CD4-positive, alpha-beta memory T cell (primary cell): Measurements from ENCODE around the gene GJD3. TPM values are rescaled to one million over a fixed set of nuclear protein-coding genes. Genes with fewer than 3 reads are reported as not detected.

Source experiments
- CTCF ChIA-PET: fragments of 350-600 bp; sonication (Branson Sonifier 250); formaldehyde crosslinking; loops from one replicate; lab custom pipeline; 2021; ENCODE audit warnings: inconsistent platforms; ENCODE audit not compliant: partially characterized antibody; lab: Charles Lee
- POLR2A ChIA-PET: fragments of 350-600 bp; sonication (Branson Sonifier 250); formaldehyde crosslinking; loops from one replicate; lab custom pipeline; 2021; ENCODE audit not compliant: partially characterized antibody; lab: Charles Lee
- DNase-seq, 5 donors: peaks; one replicate each; pipeline versions ENCODE4 v3.0.0 to v3.0.0-alpha.2; 2020 to 2022; ENCODE audit warnings: mixed read lengths in 1 of 5
- H3K27ac ChIP-seq: one replicate; pipeline ENCODE4 v1.7.0; 2013; ENCODE audit warnings: low read depth, low read length
- H3K27me3 ChIP-seq: 2 replicates; pipeline ENCODE4 v1.7.0; 2013; ENCODE audit warnings: mild to moderate bottlenecking, low read length, moderate library complexity; ENCODE audit not compliant: insufficient read depth
- H3K36me3 ChIP-seq: 2 replicates; pipeline ENCODE4 v1.7.0; 2013; ENCODE audit warnings: mild to moderate bottlenecking, low read length, moderate library complexity; ENCODE audit not compliant: insufficient read depth
- H3K4me1 ChIP-seq: 2 replicates; pipeline ENCODE4 v1.7.0; 2013; ENCODE audit warnings: mild to moderate bottlenecking, low read length, moderate library complexity; ENCODE audit not compliant: insufficient read depth
- H3K4me3 ChIP-seq, 2 donors: one replicate each; pipeline ENCODE4 v1.7.0; 2013; ENCODE audit warnings: low read length in 2 of 2, mild to moderate bottlenecking in 1 of 2
- H3K9me3 ChIP-seq, 2 donors: one replicate each; pipeline ENCODE4 v1.7.0; 2013; ENCODE audit warnings: low read length in 2 of 2, control low read depth in 1 of 2; ENCODE audit not compliant: control insufficient read depth in 1 of 2
- H3K27ac Mint-ChIP-seq, 7 donors: one replicate each; pipeline ENCODE4 v1.8.0; 2020 to 2021; ENCODE audit warnings: mixed read lengths in 7 of 7, mild to moderate bottlenecking in 6 of 7, inconsistent platforms in 3 of 7, moderate library complexity in 3 of 7
- H3K27me3 Mint-ChIP-seq, 2 donors: one replicate each; pipeline ENCODE4 v1.8.0; 2020 to 2021; ENCODE audit warnings: mixed read lengths in 2 of 2
- H3K36me3 Mint-ChIP-seq, 2 donors: one replicate each; pipeline ENCODE4 v1.8.0; 2020 to 2021; ENCODE audit warnings: mixed read lengths in 2 of 2, inconsistent platforms in 1 of 2, mild to moderate bottlenecking in 1 of 2
- H3K4me1 Mint-ChIP-seq, 4 donors: one replicate each; pipeline ENCODE4 v1.8.0; 2020 to 2021; ENCODE audit warnings: mixed read lengths in 4 of 4, mild to moderate bottlenecking in 1 of 4
- H3K4me3 Mint-ChIP-seq, 8 donors: one replicate each; pipeline ENCODE4 v1.8.0; 2020 to 2021; ENCODE audit warnings: mixed read lengths in 8 of 8, mild to moderate bottlenecking in 7 of 8, moderate library complexity in 6 of 8, inconsistent platforms in 3 of 8
- H3K9me3 Mint-ChIP-seq, 8 donors: one replicate each; pipeline ENCODE4 v1.8.0; 2020 to 2021; ENCODE audit warnings: mixed read lengths in 8 of 8, mild to moderate bottlenecking in 5 of 8, inconsistent platforms in 3 of 8, moderate library complexity in 1 of 8
- intact Hi-C: fragments of 100-400 bp; cut with micrococcal nuclease; formaldehyde crosslinking; loops from one replicate; pipeline ENCODE4 v1.15.1; 2023
- polyA plus RNA-seq, 2 donors: library from polyadenylated mRNA; unstranded; fragments of 300-500 nt; fragmentation: Illumina TruSeq; gene quantifications; one replicate each; pipeline ENCODE4 v1.2.3, GENCODE V29; 2021
- total RNA-seq, 2 experiments: library from RNA; stranded (reverse); gene quantifications; one replicate each; pipeline ENCODE4 v1.2.3, GENCODE V29; 2021

The GJD3 gene
- total and polyA plus RNA-seq, 4 experiments from 2014 or later, result not detected

GRCh38 chr17:40340880-40341807 is 23.4 kb downstream of the GJD3 start:
- ChIA-PET CTCF (interaction anchor here (0.7 to 4.5 kb wide), 15 partner anchors 11 to 193 kb away, joined by 3 to 46 read pairs (median 3); no protein-coding TSS in a partner anchor), POLR2A (interaction anchor here (0.5 to 29.0 kb wide), 6 partner anchors 10 to 1589 kb away, joined by 3 to 1054 read pairs (median 3); partner anchors contain the start of genes ODAD4 and RARA)
- Mint-ChIP-seq H3K4me3 (peak overlapping the region; percentile 84 to 88 (median 86)), H3K27me3 (no peaks in the 10 kb centered on the region), H3K9me3 (no peaks in the 10 kb centered on the region), H3K36me3 (peaks cover 9 to 31% of the 10 kb centered on the region in 2 donors), H3K27ac (peak overlapping the region; percentile 90 to 99 (median 98)), H3K4me1 (peaks cover 40 to 81% (median 69%) of the 10 kb centered on the region in 4 donors)
- Histone ChIP-seq H3K4me1 (peaks cover 85% of the 10 kb centered on the region), H3K27ac (peak overlapping the region; percentile 90), H3K9me3 (no peaks in the 10 kb centered on the region), H3K27me3 (no peaks in the 10 kb centered on the region), H3K4me3 (peak overlapping the region; percentile 51 to 69), H3K36me3 (peaks cover 10% of the 10 kb centered on the region)
- intact Hi-C loops, result loop anchor here (1.0 kb wide), 3 partner anchors 15 to 38 kb away; no protein-coding TSS in a partner anchor
- DNase-seq, result peak; percentile 84 to 95 (median 87)

- POLR2A ChIA-PET, result interaction anchor here (1.0 to 29.0 kb wide), 4 partner anchors 11 to 207 kb away, joined by 3 to 1054 read pairs (median 4); partner anchors contain the start of gene RARA
- intact Hi-C loops, result no loop called here
- H3K36me3 Mint-ChIP-seq, result peaks cover 9 to 31% of the 10 kb centered on the region in 2 donors
Measured at GRCh38 chr17:40340327-40340726, 24.2 kb downstream of the GJD3 start.

GRCh38 chr17:40338941-40339649 is 25.4 kb downstream of the GJD3 start:
- peak overlapping the region; percentile 90 to 99 (median 98) for H3K27ac Mint-ChIP-seq
- POLR2A ChIA-PET, result interaction anchor here (29.0 kb wide), 1 partner anchor 24 kb away, joined by 1054 read pairs; the partner anchor contains the start of gene RARA
- intact Hi-C loops, result no loop called here
- H3K4me3 Mint-ChIP-seq, result peak overlapping the region in 2 of 8 donors; percentile 20 to 42
- CTCF ChIA-PET, result interaction anchor here (1.0 to 4.5 kb wide), 4 partner anchors 13 to 32 kb away, joined by 3 to 46 read pairs (median 6); no protein-coding TSS in a partner anchor
- no peak for DNase-seq
- peaks cover 76% of the 10 kb centered on the region for H3K4me1 ChIP-seq
- peaks cover 9 to 31% of the 10 kb centered on the region in 2 donors for H3K36me3 Mint-ChIP-seq
- H3K27me3 Mint-ChIP-seq, result no peaks in the 10 kb centered on the region
- peaks cover 10% of the 10 kb centered on the region for H3K36me3 ChIP-seq
- no peaks in the 10 kb centered on the region for H3K9me3 Mint-ChIP-seq
- H3K27ac ChIP-seq, result peak overlapping the region; percentile 40
- peaks cover 37 to 75% (median 62%) of the 10 kb centered on the region in 4 donors for H3K4me1 Mint-ChIP-seq
- no peaks in the 10 kb centered on the region for H3K9me3 ChIP-seq
- no peak overlapping the region for H3K4me3 ChIP-seq
- H3K27me3 ChIP-seq, result no peaks in the 10 kb centered on the region

More at GRCh38 chr17:40340327-40340726, 24.2 kb downstream of the GJD3 start:
- Mint-ChIP-seq H3K9me3 (no peaks in the 10 kb centered on the region), H3K27ac (peak overlapping the region; percentile 90 to 99 (median 98)), H3K4me1 (peaks cover 36 to 74% (median 63%) of the 10 kb centered on the region in 4 donors), H3K27me3 (no peaks in the 10 kb centered on the region), H3K4me3 (peak overlapping the region in 4 of 8 donors; percentile 84 to 88 (median 85))
- H3K9me3 ChIP-seq, result no peaks in the 10 kb centered on the region
- peaks cover 10% of the 10 kb centered on the region for H3K36me3 ChIP-seq
- peak overlapping the region; percentile 90 for H3K27ac ChIP-seq
- CTCF ChIA-PET, result interaction anchor here (0.6 to 4.5 kb wide), 15 partner anchors 12 to 193 kb away, joined by 3 to 46 read pairs (median 4); no protein-coding TSS in a partner anchor
- no peaks in the 10 kb centered on the region for H3K27me3 ChIP-seq
- H3K4me1 ChIP-seq, result peaks cover 77% of the 10 kb centered on the region
- DNase-seq, result no peak
- no peak overlapping the region for H3K4me3 ChIP-seq

- DNase-seq, result no peak
- Mint-ChIP-seq H3K4me1 (peaks cover 41 to 75% (median 62%) of the 10 kb centered on the region in 4 donors), H3K9me3 (no peaks in the 10 kb centered on the region), H3K36me3 (peaks cover 13 to 31% of the 10 kb centered on the region in 2 donors), H3K4me3 (peak overlapping the region in 4 of 8 donors; percentile 25 to 36 (median 30)), H3K27ac (peak overlapping the region; percentile 60 to 91 (median 76)), H3K27me3 (no peaks in the 10 kb centered on the region)
- ChIA-PET CTCF (interaction anchor here (2.0 to 4.5 kb wide), 2 partner anchors 17 to 21 kb away, joined by 9 to 46 read pairs; no protein-coding TSS in a partner anchor), POLR2A (interaction anchor here (29.0 kb wide), 1 partner anchor 23 kb away, joined by 1054 read pairs; the partner anchor contains the start of gene RARA)
- H3K27me3 ChIP-seq, result no peaks in the 10 kb centered on the region
- no peak overlapping the region for H3K4me3 ChIP-seq
- peaks cover 76% of the 10 kb centered on the region for H3K4me1 ChIP-seq
- H3K36me3 ChIP-seq, result peaks cover 10% of the 10 kb centered on the region
- no peaks in the 10 kb centered on the region for H3K9me3 ChIP-seq
- intact Hi-C loops, result no loop called here
- H3K27ac ChIP-seq, result peak overlapping the region; percentile 30
Measured at GRCh38 chr17:40338058-40338457, 26.5 kb downstream of the GJD3 start.

- peaks cover 10% of the 10 kb centered on the region for H3K36me3 ChIP-seq
- intact Hi-C loops, result no loop called here
- Mint-ChIP-seq H3K36me3 (peaks cover 19 to 34% of the 10 kb centered on the region in 2 donors), H3K9me3 (no peaks in the 10 kb centered on the region), H3K27me3 (no peaks in the 10 kb centered on the region), H3K4me3 (peak overlapping the region in 2 of 8 donors; percentile 30 to 31), H3K4me1 (peaks cover 41 to 77% (median 63%) of the 10 kb centered on the region in 4 donors), H3K27ac (peak overlapping the region; percentile 60 to 91 (median 76))
- H3K27me3 ChIP-seq, result no peaks in the 10 kb centered on the region
- DNase-seq, result no peak
- no peaks in the 10 kb centered on the region for H3K9me3 ChIP-seq
- no peak overlapping the region for H3K4me3 ChIP-seq
- H3K27ac ChIP-seq, result no peak overlapping the region
- ChIA-PET POLR2A (interaction anchor here (29.0 kb wide), 1 partner anchor 23 kb away, joined by 1054 read pairs; the partner anchor contains the start of gene RARA), CTCF (interaction anchor here (0.8 to 1.6 kb wide), 4 partner anchors 16 to 30 kb away, joined by 3 to 5 read pairs (median 4); no protein-coding TSS in a partner anchor)
- H3K4me1 ChIP-seq, result peaks cover 74% of the 10 kb centered on the region
Measured at GRCh38 chr17:40337351-40337750, 27.2 kb downstream of the GJD3 start.

- DNase-seq, result no peak
- CTCF ChIA-PET, result interaction anchor here (0.8 to 1.7 kb wide), 4 partner anchors 8 to 33 kb away, joined by 3 to 6 read pairs (median 5); no protein-coding TSS in a partner anchor
- H3K36me3 ChIP-seq, result peaks cover 19% of the 10 kb centered on the region
- H3K9me3 ChIP-seq, result no peaks in the 10 kb centered on the region
- POLR2A ChIA-PET, result interaction anchor here (29.0 kb wide), 1 partner anchor 21 kb away, joined by 1054 read pairs; the partner anchor contains the start of gene RARA
- peaks cover 83% of the 10 kb centered on the region for H3K4me1 ChIP-seq
- H3K4me3 Mint-ChIP-seq, result no peak overlapping the region
- no peaks in the 10 kb centered on the region for H3K27me3 ChIP-seq
- H3K4me1 Mint-ChIP-seq, result peaks cover 43 to 86% (median 67%) of the 10 kb centered on the region in 4 donors
- no peaks in the 10 kb centered on the region for H3K9me3 Mint-ChIP-seq
- no peak overlapping the region for H3K27ac ChIP-seq
- intact Hi-C loops, result no loop called here
- H3K27ac Mint-ChIP-seq, result peak overlapping the region in 4 of 7 donors; percentile 22 to 77 (median 46)
- no peak overlapping the region for H3K4me3 ChIP-seq
- peaks cover 25 to 41% of the 10 kb centered on the region in 2 donors for H3K36me3 Mint-ChIP-seq
- no peaks in the 10 kb centered on the region for H3K27me3 Mint-ChIP-seq
Measured at GRCh38 chr17:40335620-40336019, 28.9 kb downstream of the GJD3 start.
